Sigmoid colon (tissue), 4 donors: Measurements from ENCODE around the gene PSG1.
"Not testable (repeated sequence)": the region's sequence is repeated elsewhere in the genome, so short reads cannot be mapped to it uniquely, and the experiment has no call there.

Source experiments
- CTCF ChIP-seq, 4 experiments: fragments of 450-650 bp in 3 of 4; fragments of 200-600 bp in 1 of 4; IDR thresholded peaks; one replicate each; pipeline ENCODE4 v1.5.1; 2016 to 2019; ENCODE audit warnings: antibody characterized with exemption in 4 of 4, mild to moderate bottlenecking in 3 of 4, moderate library complexity in 2 of 4
- EP300 ChIP-seq, 4 donors: sonication (generic); formaldehyde crosslinking; IDR thresholded peaks; one replicate each; pipeline ENCODE4 v1.6.1; 2017; ENCODE audit warnings: antibody characterized with exemption in 4 of 4
- POLR2AphosphoS5 ChIP-seq, 4 donors: sonication (generic); formaldehyde crosslinking; IDR thresholded peaks; one replicate each; pipeline ENCODE4 v1.6.1; 2017; ENCODE audit warnings: antibody characterized with exemption in 4 of 4

- TF ChIP-seq POLR2AphosphoS5, EP300, CTCF (IDR thresholded peaks at IDR 0.05): not testable (repeated sequence)
Observed at GRCh38 chr19:42854745-42855144, 24.8 kb downstream of the PSG1 start.
